NCI-H1930 (cell line): ENCODE data around the gene HID1.
"Not testable (repeated sequence)": the region's sequence is repeated elsewhere in the genome, so short reads cannot be mapped to it uniquely, and the experiment has no call there.

Source experiments
- DNase-seq, 2 experiments: peaks; one replicate each; lab custom pipeline; 2025; lab: John Stamatoyannopoulos, UW

The HID1 gene

GRCh38 chr17:74922694-74923537 is 49.6 kb downstream of the HID1 start, which contains the start of gene USH1G:
Gene USH1G, minus strand, starts transcription at chr17:74923255. Its CDS starts 182 bp downstream, at chr17:74923073.
- DNase-seq = no peak

GRCh38 chr17:74922172-74922571 is 50.4 kb downstream of the HID1 start:
- no peak for DNase-seq

- no peak for DNase-seq
Measured at GRCh38 chr17:74921769-74922168, 50.8 kb downstream of the HID1 start.

- DNase-seq = no peak
Measured at GRCh38 chr17:74921026-74921681, 51.4 kb downstream of the HID1 start.

- DNase-seq = no peak
Measured at GRCh38 chr17:74920642-74921025, 51.9 kb downstream of the HID1 start.

- DNase-seq = no peak
Measured at GRCh38 chr17:74920306-74920620, 52.3 kb downstream of the HID1 start.

GRCh38 chr17:74919440-74920305 is 52.9 kb downstream of the HID1 start:
- DNase-seq = peak; percentile 32 to 35

GRCh38 chr17:74918906-74919305 is 53.7 kb downstream of the HID1 start:
- DNase-seq = no peak

GRCh38 chr17:74917430-74917829 is 55.1 kb downstream of the HID1 start:
- DNase-seq = no peak

- DNase-seq = no peak
Measured at GRCh38 chr17:74916851-74917199, 55.7 kb downstream of the HID1 start.

- no peak for DNase-seq
Measured at GRCh38 chr17:74916136-74916850, 56.3 kb downstream of the HID1 start.

- not testable (repeated sequence) for DNase-seq
Measured at GRCh38 chr17:74911423-74911822, 61.1 kb downstream of the HID1 start.

- DNase-seq = not testable (repeated sequence)
Measured at GRCh38 chr17:74909097-74909496, 63.5 kb downstream of the HID1 start.

- no peak for DNase-seq
Measured at GRCh38 chr17:74907012-74907411, 65.5 kb downstream of the HID1 start.

GRCh38 chr17:74906214-74906793 is 66.3 kb downstream of the HID1 start:
- DNase-seq = not testable (repeated sequence)

- no peak for DNase-seq
Measured at GRCh38 chr17:74904687-74905409, 67.7 kb downstream of the HID1 start.

GRCh38 chr17:74903671-74904070 is 68.9 kb downstream of the HID1 start:
- no peak for DNase-seq

- DNase-seq = no peak
Measured at GRCh38 chr17:74903034-74903433, 69.5 kb downstream of the HID1 start.

GRCh38 chr17:74901353-74902135 is 71.0 kb downstream of the HID1 start:
- DNase-seq = no peak
